PC-9 (cell line): Measurements from ENCODE around the gene ZAR1L. TPM values are rescaled to one million over a fixed set of nuclear protein-coding genes. Genes with fewer than 3 reads are reported as not detected.

ENCODE experiments used
- BruUV-seq: library from RNA; stranded (reverse); fragments of 400-500 nt; replicated peaks from 2 replicates; lab custom pipeline; 2021; lab: Mats Ljungman, UMichigan
- CTCF ChIA-PET: fragments of 300-600 bp; sonication (Branson Sonifier 250); formaldehyde crosslinking; loops from one replicate; lab custom pipeline; 2022; ENCODE audit warnings: antibody characterized with exemption; lab: Charles Lee
- POLR2A ChIA-PET: fragments of 300-600 bp; sonication (Branson Sonifier 250); formaldehyde crosslinking; loops from one replicate; lab custom pipeline; 2022; ENCODE audit warnings: antibody characterized with exemption; ENCODE audit not compliant: unreplicated experiment; lab: Charles Lee
- DNase-seq, 2 experiments: peaks; one replicate each; pipeline versions ENCODE4 v3.0.0 to v3.0.0-alpha.2; 2015 to 2022; ENCODE audit warnings: mixed read lengths in 1 of 2
- H2AFZ ChIP-seq: fragments of 200-600 bp; sonication (generic); 2 replicates; pipeline ENCODE4 v1.8.1; 2017; ENCODE audit warnings: antibody characterized with exemption
- H3F3A ChIP-seq: fragments of 200-600 bp; sonication (generic); 2 replicates; pipeline ENCODE4 v1.8.1; 2017; ENCODE audit warnings: antibody characterized with exemption, mild to moderate bottlenecking, low read depth; ENCODE audit not compliant: insufficient read depth
- H3K27ac ChIP-seq: fragments of 200-600 bp; sonication (generic); 2 replicates; pipeline ENCODE4 v1.6.1; 2016; ENCODE audit warnings: mixed run types
- H3K27me3 ChIP-seq: fragments of 200-600 bp; sonication (generic); 2 replicates; pipeline ENCODE4 v1.6.1; 2016; ENCODE audit warnings: low read depth, mixed run types; ENCODE audit not compliant: insufficient read depth
- H3K36me3 ChIP-seq: fragments of 200-600 bp; sonication (generic); 2 replicates; pipeline ENCODE4 v1.6.1; 2016; ENCODE audit warnings: low read depth, mixed run types
- H3K4me1 ChIP-seq: fragments of 200-600 bp; sonication (generic); replicated peaks from 2 replicates; pipeline ENCODE4 v1.6.1; 2016; ENCODE audit warnings: mixed run types; ENCODE audit not compliant: insufficient read depth
- H3K4me2 ChIP-seq: fragments of 200-600 bp; sonication (generic); 2 replicates; pipeline ENCODE4 v1.6.1; 2017; ENCODE audit warnings: mixed run types
- H3K4me3 ChIP-seq: fragments of 200-600 bp; sonication (generic); 2 replicates; pipeline ENCODE4 v1.6.1; 2016; ENCODE audit warnings: mixed run types
- H3K79me2 ChIP-seq: fragments of 200-600 bp; sonication (generic); 2 replicates; pipeline ENCODE4 v1.6.1; 2017; ENCODE audit warnings: low read depth, mixed run types
- H3K9me2 ChIP-seq: fragments of 200-600 bp; sonication (generic); 2 replicates; pipeline ENCODE4 v1.8.1; 2017; ENCODE audit warnings: mild to moderate bottlenecking; ENCODE audit not compliant: insufficient read depth
- H3K9me3 ChIP-seq: fragments of 200-600 bp; sonication (generic); 2 replicates; pipeline ENCODE4 v1.8.1; 2016; ENCODE audit warnings: low read depth; ENCODE audit not compliant: insufficient read depth
- H4K20me1 ChIP-seq: fragments of 200-600 bp; sonication (generic); 2 replicates; pipeline ENCODE4 v1.8.1; 2017; ENCODE audit not compliant: insufficient read depth
- CTCF ChIP-seq: fragments of 200-600 bp; sonication (generic); conservative IDR thresholded peaks from 2 replicates; pipeline ENCODE4 v1.6.1; 2017; ENCODE audit warnings: mixed run types, antibody characterized with exemption, mild to moderate bottlenecking, moderate library complexity
- EZH2 ChIP-seq: fragments of 200-600 bp; sonication (generic); IDR thresholded peaks from 2 replicates; pipeline ENCODE4 v1.8.0; 2017; ENCODE audit warnings: antibody characterized with exemption, low read depth
- intact Hi-C: fragments of 100-400 bp; cut with micrococcal nuclease; formaldehyde crosslinking; loops from one replicate; pipeline ENCODE4 v1.10.0; 2022; ENCODE audit not compliant: unreplicated experiment
- total RNA-seq: library from RNA; stranded (reverse); gene quantifications from 2 replicates; pipeline ENCODE4 v1.2.3, GENCODE V29; 2021

ZAR1L gene
- total RNA-seq, 1 experiment from 2014 or later, result 0.37 TPM

- H3K9me2 ChIP-seq, result no peaks in the 10 kb centered on the region
- POLR2A ChIA-PET, result no interaction called here
- H3K27me3 ChIP-seq, result no peaks in the 10 kb centered on the region
- H3K4me1 ChIP-seq, result no peaks in the 10 kb centered on the region
- H3K36me3 ChIP-seq, result no peaks in the 10 kb centered on the region
- H3F3A ChIP-seq, result no peaks in the 10 kb centered on the region
- intact Hi-C loops, result no loop called here
- no peak overlapping the region for H3K27ac ChIP-seq
- CTCF ChIA-PET, result interaction anchor here (0.6 kb wide), 1 partner anchor 1530 kb away, joined by 5 read pairs; no protein-coding TSS in a partner anchor
- H3K79me2 ChIP-seq, result no peaks in the 10 kb centered on the region
- no peaks in the 10 kb centered on the region for H4K20me1 ChIP-seq
- TF ChIP-seq EZH2 (no peak), CTCF (no peak)
- H3K9me3 ChIP-seq, result no peaks in the 10 kb centered on the region
- no TSS peak for BruUV-seq
- no peak overlapping the region for H3K4me2 ChIP-seq
- peak in 1 of 2 experiments; percentile 60 for DNase-seq
- no peak overlapping the region for H2AFZ ChIP-seq
- H3K4me3 ChIP-seq, result no peak overlapping the region
Measured at GRCh38 chr13:32272021-32272683, 43.0 kb downstream of the ZAR1L start.

- H3K4me3 ChIP-seq, result no peak overlapping the region
- no peaks in the 10 kb centered on the region for H3K9me2 ChIP-seq
- no peaks in the 10 kb centered on the region for H3K9me3 ChIP-seq
- CTCF ChIA-PET, result interaction anchor here (0.6 to 1.1 kb wide), 2 partner anchors 358 to 1107 kb away, joined by 3 read pairs; no protein-coding TSS in a partner anchor
- no peak for TF ChIP-seq EZH2
- TF ChIP-seq CTCF, result peak; percentile 85
- POLR2A ChIA-PET, result interaction anchor here (0.7 kb wide), 1 partner anchor 12 kb away, joined by 4 read pairs; no protein-coding TSS in a partner anchor
- H3K4me2 ChIP-seq, result no peak overlapping the region
- H3K4me1 ChIP-seq, result no peaks in the 10 kb centered on the region
- no peaks in the 10 kb centered on the region for H3F3A ChIP-seq
- BruUV-seq, result no TSS peak
- no peak overlapping the region for H2AFZ ChIP-seq
- no peaks in the 10 kb centered on the region for H3K27me3 ChIP-seq
- DNase-seq, result peak in 1 of 2 experiments; percentile 33
- intact Hi-C loops, result no loop called here
- no peak overlapping the region for H3K27ac ChIP-seq
- H3K36me3 ChIP-seq, result no peaks in the 10 kb centered on the region
- H3K79me2 ChIP-seq, result no peaks in the 10 kb centered on the region
- H4K20me1 ChIP-seq, result no peaks in the 10 kb centered on the region
Measured at GRCh38 chr13:32267836-32268439, 47.2 kb downstream of the ZAR1L start.

GRCh38 chr13:32266130-32266529 is 49.0 kb downstream of the ZAR1L start:
- no peaks in the 10 kb centered on the region for H3K9me3 ChIP-seq
- H3K27ac ChIP-seq, result no peak overlapping the region
- intact Hi-C loops, result no loop called here
- no peaks in the 10 kb centered on the region for H4K20me1 ChIP-seq
- H3K79me2 ChIP-seq, result no peaks in the 10 kb centered on the region
- no peak for DNase-seq
- BruUV-seq, result no TSS peak
- ChIA-PET POLR2A (no interaction called here), CTCF (no interaction called here)
- no peak overlapping the region for H3K4me2 ChIP-seq
- no peaks in the 10 kb centered on the region for H3K36me3 ChIP-seq
- H3K9me2 ChIP-seq, result no peaks in the 10 kb centered on the region
- H2AFZ ChIP-seq, result no peak overlapping the region
- H3K27me3 ChIP-seq, result no peaks in the 10 kb centered on the region
- H3K4me1 ChIP-seq, result no peaks in the 10 kb centered on the region
- TF ChIP-seq EZH2 (no peak), CTCF (no peak)
- H3F3A ChIP-seq, result no peaks in the 10 kb centered on the region
- H3K4me3 ChIP-seq, result no peak overlapping the region
